GM23248 (cell line): Measurements from ENCODE around the gene CCDC149.

Experiments used
- EZH2 ChIP-seq: fragments of 200-600 bp; sonication (generic); IDR thresholded peaks from 2 replicates; pipeline ENCODE4 v1.6.1; 2018; ENCODE audit warnings: antibody characterized with exemption, mild to moderate bottlenecking; ENCODE audit not compliant: insufficient read depth, poor library complexity, severe bottlenecking
- EZH2phosphoT487 ChIP-seq: fragments of 200-600 bp; sonication (generic); IDR thresholded peaks from 2 replicates; pipeline ENCODE4 v1.6.1; 2018; ENCODE audit warnings: antibody characterized with exemption, moderate library complexity, mild to moderate bottlenecking, low read depth; ENCODE audit not compliant: insufficient read depth

DNA sequence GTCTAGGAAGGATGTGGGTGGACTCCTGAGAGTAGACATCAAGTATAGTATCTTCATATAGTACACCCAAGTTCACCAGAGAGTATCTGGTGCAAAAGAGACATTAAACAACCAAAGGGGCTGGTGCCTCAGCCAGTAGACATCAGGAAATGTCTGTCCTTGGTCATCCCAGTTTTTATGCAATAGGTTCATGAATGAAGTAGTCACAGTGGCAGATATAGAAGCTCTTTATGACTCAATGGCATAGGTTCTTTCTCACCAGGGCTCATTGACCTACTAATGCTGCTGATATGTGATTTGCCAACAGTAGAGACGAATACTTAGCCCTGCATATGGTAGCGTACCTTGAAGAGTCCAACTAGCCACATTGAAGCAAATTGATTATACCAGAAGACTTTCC, 45.0 kb upstream of the CCDC149 start:
- TF ChIP-seq EZH2 = no peak
- no peak for TF ChIP-seq EZH2phosphoT487
